K562 (cell line): ENCODE results near the gene CNNM4. TPM values are rescaled to one million over a fixed set of nuclear protein-coding genes. Genes with fewer than 3 reads are reported as not detected.

Experiments used
- ATF6 ChIP-seq: sonication (generic); formaldehyde crosslinking; IDR thresholded peaks from 2 replicates; pipeline ENCODE4 v1.4.0; 2020; ENCODE audit warnings: mild to moderate bottlenecking, missing genetic modification reagents
- DEAF1 ChIP-seq: fragments of 450-650 bp; formaldehyde crosslinking; IDR thresholded peaks from 2 replicates; pipeline ENCODE4 v1.4.0; 2020; ENCODE audit warnings: mild to moderate bottlenecking, moderate library complexity
- ESRRB ChIP-seq: fragments of 250-450 bp; sonication (Bioruptor Pico); IDR thresholded peaks from 2 replicates; pipeline ENCODE4 v1.5.0; 2020; ENCODE audit warnings: mild to moderate bottlenecking, moderate library complexity, borderline replicate concordance
- POLR2AphosphoS5 ChIP-seq: IDR thresholded peaks from 2 replicates; pipeline ENCODE4 v1.6.1; 2011; ENCODE audit warnings: mild to moderate bottlenecking, low read depth, low read length, moderate library complexity; ENCODE audit not compliant: control insufficient read depth, insufficient read depth
- RUNX1 ChIP-seq: sonication (generic); IDR thresholded peaks from 2 replicates; pipeline ENCODE4 v1.6.1; 2016; ENCODE audit warnings: antibody characterized with exemption, low read depth
- SAP30 ChIP-seq: fragments of 200-600 bp; sonication (generic); IDR thresholded peaks from 2 replicates; pipeline ENCODE4 v1.6.1; 2012; ENCODE audit warnings: borderline replicate concordance, low read depth, mild to moderate bottlenecking, moderate library complexity, low read length, control low read depth, inconsistent platforms; ENCODE audit not compliant: insufficient read depth, poor library complexity, severe bottlenecking
- THRAP3 ChIP-seq: fragments of 450-650 bp; IDR thresholded peaks from 2 replicates; pipeline ENCODE4 v1.6.1; 2016; ENCODE audit warnings: mild to moderate bottlenecking, inconsistent platforms, borderline replicate concordance
- TOE1 ChIP-seq, 2 experiments: fragments of 450-650 bp in 1 of 2; sonication (generic) in 1 of 2; formaldehyde crosslinking in 1 of 2; IDR thresholded peaks; 2 replicates each; pipeline versions ENCODE4 v1.7.1 to v1.8.0; 2016 to 2022; ENCODE audit warnings: borderline replicate concordance in 2 of 2, mild to moderate bottlenecking in 2 of 2, antibody characterized with exemption in 1 of 2, inconsistent platforms in 1 of 2, low read depth in 1 of 2, missing genetic modification reagents in 1 of 2, moderate library complexity in 1 of 2
- ZBTB43 ChIP-seq: sonication (generic); formaldehyde crosslinking; IDR thresholded peaks from 2 replicates; pipeline ENCODE4 v1.8.0; 2023; ENCODE audit warnings: mild to moderate bottlenecking, missing genetic modification reagents
- ZFPM2 ChIP-seq: fragments of 250-450 bp; sonication (Bioruptor Pico); IDR thresholded peaks from 2 replicates; pipeline ENCODE4 v1.5.1; 2022; ENCODE audit warnings: mild to moderate bottlenecking
- ZNF184 ChIP-seq: sonication (generic); formaldehyde crosslinking; IDR thresholded peaks from 2 replicates; pipeline ENCODE4 v1.5.0; 2020; ENCODE audit warnings: missing genetic modification reagents
- ZNF24 ChIP-seq: fragments of 450-650 bp; IDR thresholded peaks from 2 replicates; pipeline ENCODE4 v1.6.1; 2016
- ZNF707 ChIP-seq: fragments of 250-450 bp; sonication (Bioruptor Pico); conservative IDR thresholded peaks from 2 replicates; pipeline ENCODE4 v1.8.0; 2022; ENCODE audit warnings: inconsistent platforms, mild to moderate bottlenecking, moderate library complexity
- ZNF778 ChIP-seq: fragments of 450-650 bp; formaldehyde crosslinking; IDR thresholded peaks from 2 replicates; pipeline ENCODE4 v1.4.0; 2020; ENCODE audit warnings: mild to moderate bottlenecking, moderate library complexity
- polyA plus RNA-seq, 8 experiments: library from polyadenylated mRNA; depleted of rRNA in 4 of 8; stranded (reverse) in 5 of 8; unstranded in 3 of 8; fragments of >200 nt; fragmentation: Nextera tagmentation in 2 of 8; fragmentation: Illumina TruSeq in 1 of 8; extraction: Ambion mirVana in 2 of 8; extraction: Trizol in 1 of 8; gene quantifications; 2 replicates each; pipeline versions ENCODE4 v1.2.1 to v1.2.3, GENCODE V29; 2011 to 2014; ENCODE audit warnings: inconsistent platforms in 1 of 8, missing spikeins in 1 of 8
- total RNA-seq, 7 experiments: library from RNA; depleted of rRNA in 6 of 7; stranded (reverse); fragments of >200 nt in 6 of 7; fragmentation: Illumina TruSeq in 2 of 7; extraction: Trizol in 2 of 7; gene quantifications; 2 replicates each; pipeline versions ENCODE4 v1.2.1 to v1.2.3, GENCODE V29; 2011 to 2021; ENCODE audit warnings: low replicate concordance in 1 of 7
- TF ChIP-seq, protein P1 (sequence below): sonication (generic); formaldehyde crosslinking; IDR thresholded peaks from 2 replicates; pipeline ENCODE4 v1.8.1; 2022; ENCODE audit warnings: missing genetic modification reagents
- TF ChIP-seq, protein P2 (sequence below), 3 experiments: fragments of 200-800 bp in 1 of 3; fragments of 250-450 bp in 1 of 3; fragments of 450-650 bp in 1 of 3; sonication (Bioruptor Pico) in 1 of 3; sonication (Bioruptor generic) in 1 of 3; formaldehyde crosslinking in 1 of 3; IDR thresholded peaks; 2 replicates each; pipeline versions ENCODE4 v1.6.1 to v1.8.0; 2016 to 2022; ENCODE audit warnings: mild to moderate bottlenecking in 2 of 3, missing genetic modification characterization in 2 of 3, missing compliant biosample characterization in 1 of 3, moderate library complexity in 1 of 3

The CNNM4 gene
- total and polyA plus RNA-seq, 9 of the 15 experiments (the other 6 are each of a cell fraction or from before 2014, with no cell fraction given) = 0.96 to 6.3 (median 2.8) TPM

GRCh38 chr2:96857667-96858372 lies 97.1 kb downstream of the CNNM4 start, which contains the start of gene ANKRD39 (continued):
- TF ChIP-seq ZBTB43 (CRISPR knock-in tag) (no peak), TOE1 (IDR thresholded peaks at IDR 0.05; ENCODE audit: borderline replicate concordance) (peak; percentile 25; the same call in 1 of the 2 replicates), TOE1 (CRISPR knock-in tag; IDR thresholded peaks at IDR 0.05; ENCODE audit: borderline replicate concordance, low read depth) (no peak), POLR2AphosphoS5 (no peak), ESRRB (no peak), THRAP3 (no peak), RUNX1 (no peak), ZNF24 (no peak), ATF6 (CRISPR knock-in tag) (no peak), ZNF184 (CRISPR knock-in tag) (no peak), DEAF1 (CRISPR knock-in tag) (peak; percentile 96), ZNF778 (no peak), ZFPM2 (CRISPR knock-in tag) (no peak), SAP30 (peak; percentile 56), ZNF707 (CRISPR knock-in tag) (no peak)
- TF ChIP-seq, protein P1, sequence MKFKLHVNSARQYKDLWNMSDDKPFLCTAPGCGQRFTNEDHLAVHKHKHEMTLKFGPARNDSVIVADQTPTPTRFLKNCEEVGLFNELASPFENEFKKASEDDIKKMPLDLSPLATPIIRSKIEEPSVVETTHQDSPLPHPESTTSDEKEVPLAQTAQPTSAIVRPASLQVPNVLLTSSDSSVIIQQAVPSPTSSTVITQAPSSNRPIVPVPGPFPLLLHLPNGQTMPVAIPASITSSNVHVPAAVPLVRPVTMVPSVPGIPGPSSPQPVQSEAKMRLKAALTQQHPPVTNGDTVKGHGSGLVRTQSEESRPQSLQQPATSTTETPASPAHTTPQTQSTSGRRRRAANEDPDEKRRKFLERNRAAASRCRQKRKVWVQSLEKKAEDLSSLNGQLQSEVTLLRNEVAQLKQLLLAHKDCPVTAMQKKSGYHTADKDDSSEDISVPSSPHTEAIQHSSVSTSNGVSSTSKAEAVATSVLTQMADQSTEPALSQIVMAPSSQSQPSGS (CRISPR knock-in tag) = no peak
- TF ChIP-seq, protein P2, sequence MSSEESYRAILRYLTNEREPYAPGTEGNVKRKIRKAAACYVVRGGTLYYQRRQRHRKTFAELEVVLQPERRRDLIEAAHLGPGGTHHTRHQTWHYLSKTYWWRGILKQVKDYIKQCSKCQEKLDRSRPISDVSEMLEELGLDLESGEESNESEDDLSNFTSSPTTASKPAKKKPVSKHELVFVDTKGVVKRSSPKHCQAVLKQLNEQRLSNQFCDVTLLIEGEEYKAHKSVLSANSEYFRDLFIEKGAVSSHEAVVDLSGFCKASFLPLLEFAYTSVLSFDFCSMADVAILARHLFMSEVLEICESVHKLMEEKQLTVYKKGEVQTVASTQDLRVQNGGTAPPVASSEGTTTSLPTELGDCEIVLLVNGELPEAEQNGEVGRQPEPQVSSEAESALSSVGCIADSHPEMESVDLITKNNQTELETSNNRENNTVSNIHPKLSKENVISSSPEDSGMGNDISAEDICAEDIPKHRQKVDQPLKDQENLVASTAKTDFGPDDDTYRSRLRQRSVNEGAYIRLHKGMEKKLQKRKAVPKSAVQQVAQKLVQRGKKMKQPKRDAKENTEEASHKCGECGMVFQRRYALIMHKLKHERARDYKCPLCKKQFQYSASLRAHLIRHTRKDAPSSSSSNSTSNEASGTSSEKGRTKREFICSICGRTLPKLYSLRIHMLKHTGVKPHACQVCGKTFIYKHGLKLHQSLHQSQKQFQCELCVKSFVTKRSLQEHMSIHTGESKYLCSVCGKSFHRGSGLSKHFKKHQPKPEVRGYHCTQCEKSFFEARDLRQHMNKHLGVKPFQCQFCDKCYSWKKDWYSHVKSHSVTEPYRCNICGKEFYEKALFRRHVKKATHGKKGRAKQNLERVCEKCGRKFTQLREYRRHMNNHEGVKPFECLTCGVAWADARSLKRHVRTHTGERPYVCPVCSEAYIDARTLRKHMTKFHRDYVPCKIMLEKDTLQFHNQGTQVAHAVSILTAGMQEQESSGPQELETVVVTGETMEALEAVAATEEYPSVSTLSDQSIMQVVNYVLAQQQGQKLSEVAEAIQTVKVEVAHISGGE (CRISPR knock-in tag; IDR thresholded peaks at IDR 0.05) = no peak
